ENCODE results near the gene PLAAT3.

DNA sequence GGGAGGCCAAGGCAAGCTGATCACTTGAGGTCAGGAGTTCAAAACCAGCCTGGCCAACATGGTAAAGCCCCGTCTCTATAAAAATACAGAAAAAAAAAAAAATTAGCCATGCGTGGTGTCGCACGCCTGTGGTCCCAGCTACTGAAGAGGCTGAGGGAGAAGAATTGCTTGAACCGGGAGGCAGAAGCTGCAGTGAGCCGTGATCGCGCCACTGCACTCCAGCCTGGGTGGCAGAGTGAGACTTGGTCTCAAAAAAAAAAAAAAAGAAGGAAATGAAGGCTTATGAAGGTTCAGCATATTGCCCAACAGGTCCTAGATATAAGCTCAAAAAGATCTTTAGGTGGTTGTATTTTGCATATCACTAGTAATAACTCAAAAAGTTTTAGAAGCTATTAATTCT, 46.7 kb upstream of the PLAAT3 start:
- TF ChIP-seq POLR2A (IDR thresholded peaks at IDR 0.05) (no peak), POLR2AphosphoS5 (IDR thresholded peaks at IDR 0.05) (no peak)
- TF ChIP-seq, protein P1, sequence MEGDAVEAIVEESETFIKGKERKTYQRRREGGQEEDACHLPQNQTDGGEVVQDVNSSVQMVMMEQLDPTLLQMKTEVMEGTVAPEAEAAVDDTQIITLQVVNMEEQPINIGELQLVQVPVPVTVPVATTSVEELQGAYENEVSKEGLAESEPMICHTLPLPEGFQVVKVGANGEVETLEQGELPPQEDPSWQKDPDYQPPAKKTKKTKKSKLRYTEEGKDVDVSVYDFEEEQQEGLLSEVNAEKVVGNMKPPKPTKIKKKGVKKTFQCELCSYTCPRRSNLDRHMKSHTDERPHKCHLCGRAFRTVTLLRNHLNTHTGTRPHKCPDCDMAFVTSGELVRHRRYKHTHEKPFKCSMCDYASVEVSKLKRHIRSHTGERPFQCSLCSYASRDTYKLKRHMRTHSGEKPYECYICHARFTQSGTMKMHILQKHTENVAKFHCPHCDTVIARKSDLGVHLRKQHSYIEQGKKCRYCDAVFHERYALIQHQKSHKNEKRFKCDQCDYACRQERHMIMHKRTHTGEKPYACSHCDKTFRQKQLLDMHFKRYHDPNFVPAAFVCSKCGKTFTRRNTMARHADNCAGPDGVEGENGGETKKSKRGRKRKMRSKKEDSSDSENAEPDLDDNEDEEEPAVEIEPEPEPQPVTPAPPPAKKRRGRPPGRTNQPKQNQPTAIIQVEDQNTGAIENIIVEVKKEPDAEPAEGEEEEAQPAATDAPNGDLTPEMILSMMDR (IDR thresholded peaks at IDR 0.05), result no peak
